Stimulated activated naive CD8-positive, alpha-beta T cell treated with anti-CD3 and anti-CD28 coated beads, Interleukin-15, amount 100 ng/mL, for 72 hours (primary cell): Measurements from ENCODE around the gene MIDN.

Experiments
- ATAC-seq: fragments of 150-1000 bp; cut with Tn5 transposase; 2 replicates; pipeline ENCODE4 v1.10.0; 2021; ENCODE audit warnings: mild to moderate bottlenecking, moderate library complexity
- DNase-seq, 2 donors: peaks; one replicate each; pipeline ENCODE4 v3.0.0; 2021 to 2022
- H3K27ac Mint-ChIP-seq, 2 donors: one replicate each; pipeline ENCODE4 v1.8.0; 2022; ENCODE audit warnings: mild to moderate bottlenecking in 2 of 2, mixed read lengths in 2 of 2, moderate library complexity in 2 of 2
- H3K27me3 Mint-ChIP-seq: one replicate; pipeline ENCODE4 v1.8.0; 2022; ENCODE audit warnings: mixed read lengths
- H3K4me1 Mint-ChIP-seq: one replicate; pipeline ENCODE4 v1.8.0; 2022; ENCODE audit warnings: mild to moderate bottlenecking, mixed read lengths
- H3K4me3 Mint-ChIP-seq, 2 donors: one replicate each; pipeline ENCODE4 v1.8.0; 2022; ENCODE audit warnings: mild to moderate bottlenecking in 2 of 2, mixed read lengths in 2 of 2, moderate library complexity in 1 of 2
- H3K9me3 Mint-ChIP-seq, 2 donors: one replicate each; pipeline ENCODE4 v1.8.0; 2022; ENCODE audit warnings: mixed read lengths in 2 of 2

The MIDN gene

DNA sequence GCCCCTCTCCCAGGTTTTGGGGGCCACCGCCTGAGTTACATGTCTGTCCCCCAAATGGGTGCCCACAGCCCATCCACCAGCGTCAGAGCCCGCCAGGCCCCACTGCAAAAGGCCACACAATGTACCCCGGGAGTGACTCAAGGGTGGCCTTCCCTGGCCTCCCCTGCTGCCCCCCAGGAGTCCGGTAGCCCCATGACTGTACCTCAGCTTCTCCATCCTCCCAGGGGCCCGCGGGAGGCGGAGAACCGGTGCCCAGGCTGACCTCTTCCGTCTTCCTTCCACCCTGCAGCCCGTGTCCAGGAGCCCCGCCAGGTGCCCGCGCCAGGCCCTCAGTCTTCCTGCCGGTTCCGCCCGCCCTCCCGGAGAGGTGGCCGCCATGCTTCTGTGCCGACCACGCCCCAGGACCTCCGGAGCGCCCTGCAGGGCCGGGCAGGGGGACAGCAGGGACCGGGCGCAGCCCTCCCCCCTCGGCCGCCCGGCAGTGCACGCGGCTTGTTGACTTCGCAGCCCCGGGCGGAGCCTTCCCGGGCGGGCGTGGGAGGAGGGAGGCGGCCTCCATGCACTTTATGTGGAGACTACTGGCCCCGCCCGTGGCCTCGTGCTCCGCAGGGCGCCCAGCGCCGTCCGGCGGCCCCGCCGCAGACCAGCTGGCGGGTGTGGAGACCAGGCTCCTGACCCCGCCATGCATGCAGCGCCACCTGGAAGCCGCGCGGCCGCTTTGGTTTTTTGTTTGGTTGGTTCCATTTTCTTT lies 20.9 kb upstream of the MIDN start:
- ATAC-seq (no peak), DNase-seq (no peak)
- Mint-ChIP-seq H3K4me3 (no peak overlapping the region), H3K27me3 (no peaks in the 10 kb centered on the region), H3K9me3 (no peaks in the 10 kb centered on the region), H3K27ac (no peak overlapping the region), H3K4me1 (peaks cover 10% of the 10 kb centered on the region)

DNA sequence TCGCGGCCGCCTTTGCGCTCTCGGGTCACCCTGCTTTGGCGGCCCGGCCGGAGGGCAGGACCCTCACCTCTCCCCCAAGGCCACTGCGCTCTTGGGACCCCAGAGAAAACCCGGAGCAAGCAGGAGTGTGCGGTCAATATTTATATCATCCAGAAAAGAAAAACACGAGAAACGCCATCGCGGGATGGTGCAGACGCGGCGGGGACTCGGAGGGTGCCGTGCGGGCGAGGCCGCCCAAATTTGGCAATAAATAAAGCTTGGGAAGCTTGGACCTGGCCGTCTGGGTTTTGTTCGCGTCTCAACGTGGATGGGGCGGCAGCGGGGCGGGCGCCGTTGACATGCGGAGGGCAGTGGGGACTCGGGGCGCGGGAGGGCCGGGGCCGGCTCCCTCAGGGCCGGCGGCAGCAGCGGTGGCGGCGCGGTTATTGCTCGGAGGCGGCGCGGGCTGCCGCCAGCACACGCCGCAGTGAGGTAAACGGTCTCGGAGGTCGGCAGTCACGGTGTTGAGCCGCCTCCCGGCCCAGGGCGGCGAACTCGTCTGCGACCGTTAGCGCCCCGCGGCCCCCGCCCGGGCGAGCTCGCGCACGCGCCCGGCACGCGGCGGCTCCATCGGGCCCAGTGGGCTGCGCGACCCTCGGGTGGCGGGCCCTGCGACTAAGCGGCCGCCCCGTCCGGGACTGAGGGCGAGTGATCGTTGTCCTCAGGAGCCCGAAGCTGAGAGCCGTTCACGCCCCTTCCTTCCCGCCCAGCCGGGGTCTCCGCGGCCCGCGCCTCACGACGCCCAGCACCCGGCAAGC lies 20.0 kb upstream of the MIDN start:
- DNase-seq (no peak), ATAC-seq (peak; percentile 7)
- Mint-ChIP-seq H3K27me3 (no peaks in the 10 kb centered on the region), H3K4me1 (peaks cover 13% of the 10 kb centered on the region), H3K27ac (no peak overlapping the region), H3K4me3 (no peak overlapping the region), H3K9me3 (no peaks in the 10 kb centered on the region)

DNA sequence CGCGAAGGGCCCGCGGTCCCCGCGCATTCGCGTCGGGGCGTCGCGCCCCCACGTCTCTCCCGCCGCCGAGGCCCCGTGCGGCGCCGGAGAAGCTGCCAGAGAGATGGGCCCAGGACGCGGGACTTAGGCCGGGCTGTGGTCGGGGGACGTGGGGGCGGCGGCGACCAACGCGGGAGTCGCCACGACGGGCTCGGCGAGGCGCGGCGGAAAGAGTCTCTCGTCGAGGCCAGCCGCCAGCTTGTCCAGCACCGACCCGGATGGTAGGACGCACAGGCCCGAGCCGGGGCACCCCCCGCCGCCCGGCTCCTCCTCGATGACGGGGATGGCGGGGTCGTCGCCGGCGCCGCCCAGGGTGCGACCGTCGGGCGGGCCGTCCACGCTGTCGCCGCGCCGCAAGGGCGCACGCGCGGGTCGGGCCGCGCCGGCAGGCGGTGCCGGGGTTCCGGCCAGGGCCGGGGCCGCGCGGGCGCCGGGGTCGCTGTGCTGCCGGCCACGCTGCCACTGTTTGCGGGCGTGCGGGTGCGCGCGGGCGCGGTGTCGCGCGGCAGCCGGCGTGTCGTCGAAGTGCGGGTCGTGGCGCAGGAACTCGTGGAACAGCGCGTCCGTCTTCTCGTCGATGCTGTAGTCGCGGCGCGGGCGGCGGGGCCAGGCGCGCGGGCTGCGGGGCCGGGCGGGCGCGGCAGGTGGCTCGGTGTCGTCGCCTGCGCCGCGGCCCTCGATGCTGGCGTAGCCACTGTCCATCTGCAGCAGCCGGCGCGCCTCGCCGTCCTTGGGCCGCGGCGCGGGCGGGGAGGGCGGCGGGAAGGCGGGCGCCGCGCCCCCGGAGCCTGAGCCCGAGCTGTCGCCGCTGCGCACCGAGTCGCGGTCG lies 19.1 kb upstream of the MIDN start:
- peak; percentile 24 for ATAC-seq
- H3K27me3 Mint-ChIP-seq, result no peaks in the 10 kb centered on the region
- peaks cover 13% of the 10 kb centered on the region for H3K4me1 Mint-ChIP-seq
- no peak overlapping the region for H3K4me3 Mint-ChIP-seq
- DNase-seq, result no peak
- H3K9me3 Mint-ChIP-seq, result no peaks in the 10 kb centered on the region
- H3K27ac Mint-ChIP-seq, result no peak overlapping the region

- ATAC-seq (no peak), DNase-seq (no peak)
- Mint-ChIP-seq H3K9me3 (no peaks in the 10 kb centered on the region), H3K27ac (no peak overlapping the region), H3K4me3 (no peak overlapping the region), H3K27me3 (no peaks in the 10 kb centered on the region), H3K4me1 (peaks cover 13% of the 10 kb centered on the region)
Observed at GRCh38 chr19:1229924-1230782, 18.2 kb upstream of the MIDN start.

GRCh38 chr19:1230783-1231489 lies 17.4 kb upstream of the MIDN start:
- Mint-ChIP-seq H3K4me3 (no peak overlapping the region), H3K4me1 (peaks cover 13% of the 10 kb centered on the region), H3K9me3 (no peaks in the 10 kb centered on the region), H3K27me3 (peaks cover 5% of the 10 kb centered on the region), H3K27ac (no peak overlapping the region)
- ATAC-seq (no peak), DNase-seq (no peak)

- ATAC-seq (no peak), DNase-seq (no peak)
- Mint-ChIP-seq H3K4me1 (peaks cover 13% of the 10 kb centered on the region), H3K9me3 (no peaks in the 10 kb centered on the region), H3K27ac (no peak overlapping the region), H3K4me3 (no peak overlapping the region), H3K27me3 (peaks cover 13% of the 10 kb centered on the region)
Observed at GRCh38 chr19:1231729-1232637, 16.4 kb upstream of the MIDN start.

DNA sequence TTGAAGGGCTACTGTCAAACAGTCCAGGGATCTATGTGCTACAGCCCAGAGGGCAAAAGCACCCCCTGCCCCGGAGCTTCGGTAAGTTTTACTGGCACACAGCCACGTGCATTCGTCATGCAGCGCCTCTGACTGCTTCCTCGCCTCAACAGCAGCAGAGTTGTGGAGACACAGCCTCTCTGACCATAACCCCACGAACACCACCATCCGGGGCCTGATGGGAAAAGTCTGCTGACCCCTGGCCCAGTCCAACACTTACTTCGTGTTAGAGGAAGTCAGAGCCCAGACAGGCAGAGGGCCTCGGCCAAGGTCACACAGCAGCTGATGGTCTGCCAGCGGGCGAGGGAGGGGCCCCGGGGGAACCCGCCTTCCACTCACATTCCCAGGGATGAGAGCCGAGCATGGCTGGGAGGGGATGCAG lies 15.7 kb upstream of the MIDN start:
- H3K4me3 Mint-ChIP-seq, result no peak overlapping the region
- no peaks in the 10 kb centered on the region for H3K9me3 Mint-ChIP-seq
- H3K4me1 Mint-ChIP-seq, result peaks cover 13% of the 10 kb centered on the region
- no peak for DNase-seq
- no peak overlapping the region for H3K27ac Mint-ChIP-seq
- peaks cover 13% of the 10 kb centered on the region for H3K27me3 Mint-ChIP-seq
- no peak for ATAC-seq

DNA sequence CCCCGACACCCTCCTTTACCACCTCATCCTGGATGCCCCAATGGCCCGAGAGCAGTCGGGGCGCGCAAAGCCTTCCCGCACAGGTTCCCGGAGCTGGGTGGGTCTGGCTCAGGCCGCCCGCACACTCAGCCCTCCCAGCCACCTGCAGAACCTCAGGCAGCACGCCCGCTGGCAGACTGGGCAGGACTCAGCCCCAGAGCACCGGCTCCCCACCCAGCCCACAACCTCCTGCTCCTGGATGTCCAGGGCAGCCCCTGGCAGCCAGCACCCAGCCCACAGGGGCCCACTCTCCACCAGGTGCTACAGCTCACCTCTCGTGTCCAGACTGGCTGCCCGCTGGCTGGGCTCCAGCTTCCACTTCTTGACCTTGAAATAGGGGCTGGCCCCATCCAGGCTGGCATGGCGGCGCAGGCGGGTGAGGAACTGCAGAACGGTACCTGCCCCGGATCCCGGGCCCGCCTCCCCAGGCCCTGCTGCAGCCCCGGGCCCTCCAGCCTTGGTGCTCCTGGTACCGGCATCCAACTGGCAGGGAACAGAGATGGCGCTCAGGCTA lies 15.2 kb upstream of the MIDN start:
- Mint-ChIP-seq H3K4me3 (no peak overlapping the region), H3K4me1 (peaks cover 15% of the 10 kb centered on the region), H3K27ac (peak overlapping the region in 1 of 2 donors; percentile 65), H3K27me3 (peaks cover 16% of the 10 kb centered on the region), H3K9me3 (no peaks in the 10 kb centered on the region)
- DNase-seq (no peak), ATAC-seq (no peak)

DNA sequence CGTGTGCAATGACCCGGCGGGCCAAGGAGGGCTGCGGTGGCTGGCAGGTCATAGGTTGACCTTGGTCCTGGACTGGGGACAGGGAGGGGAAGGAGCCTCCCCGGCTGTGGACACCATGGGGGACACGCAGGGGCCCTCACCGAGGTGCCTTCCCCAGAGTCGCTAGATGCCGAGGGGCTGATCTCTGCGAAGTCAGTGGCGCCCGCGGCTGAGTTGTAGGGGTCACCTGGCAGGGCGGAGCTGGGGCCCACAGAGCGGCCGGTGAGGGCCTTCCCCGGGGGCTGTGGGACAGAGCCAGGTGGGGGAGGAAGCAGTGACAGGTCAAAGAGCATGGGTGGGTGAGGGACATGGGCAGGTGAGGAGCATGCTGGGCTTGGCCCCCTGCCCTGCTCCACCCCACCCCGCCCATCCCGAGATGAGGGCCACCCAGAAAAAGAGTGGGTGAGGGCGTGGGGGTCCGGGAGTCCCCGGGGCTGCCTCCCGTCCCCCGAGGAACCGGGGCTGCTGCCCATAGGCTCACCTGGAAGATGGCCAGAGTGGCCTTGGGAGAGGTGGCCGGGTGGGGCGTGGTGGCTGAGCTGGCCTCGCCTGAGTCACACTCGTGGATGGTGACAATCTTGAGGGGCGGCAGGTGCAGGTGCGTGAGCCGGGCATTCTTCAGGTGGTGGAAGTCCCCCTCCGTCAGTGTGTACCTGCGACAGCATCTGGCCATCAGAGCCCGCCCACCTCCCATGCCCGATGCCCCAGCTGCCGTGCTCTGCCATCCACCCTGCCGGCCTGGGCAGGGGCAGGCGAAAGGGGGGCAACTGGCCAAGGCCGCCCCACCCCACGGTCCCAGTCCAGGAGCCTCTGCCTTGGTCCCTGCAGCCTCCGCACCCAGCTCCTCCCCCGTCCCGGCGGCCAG lies 14.1 kb upstream of the MIDN start:
- Mint-ChIP-seq H3K27me3 (peaks cover 27% of the 10 kb centered on the region), H3K4me3 (no peak overlapping the region), H3K9me3 (no peaks in the 10 kb centered on the region), H3K4me1 (peaks cover 26% of the 10 kb centered on the region), H3K27ac (no peak overlapping the region)
- ATAC-seq (no peak), DNase-seq (no peak)

DNA sequence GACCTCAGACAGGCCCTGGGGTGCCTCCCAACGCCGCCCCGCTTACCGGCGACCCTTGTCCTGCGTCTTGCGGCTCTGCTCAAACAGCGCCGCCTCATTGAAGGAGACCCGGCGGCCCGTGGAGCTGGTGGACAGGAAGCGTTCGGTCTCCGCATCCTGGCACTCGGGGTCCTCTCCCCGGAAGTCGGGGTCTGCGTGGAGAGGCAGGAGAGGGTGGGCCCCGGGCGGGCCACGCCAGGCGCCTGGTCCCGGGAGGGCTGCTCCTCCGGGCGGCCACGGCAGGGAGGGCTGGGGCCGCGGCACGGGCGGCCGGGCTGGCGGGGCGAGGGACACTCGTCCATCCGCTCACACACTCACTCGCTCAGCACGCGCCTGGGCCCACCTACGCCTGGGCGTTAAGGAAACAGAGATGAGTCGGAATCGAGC lies 13.4 kb upstream of the MIDN start:
- peaks cover 30% of the 10 kb centered on the region for H3K27me3 Mint-ChIP-seq
- H3K4me1 Mint-ChIP-seq, result peaks cover 32% of the 10 kb centered on the region
- peak overlapping the region in 1 of 2 donors; percentile 83 for H3K27ac Mint-ChIP-seq
- no peak for ATAC-seq
- no peak overlapping the region for H3K4me3 Mint-ChIP-seq
- H3K9me3 Mint-ChIP-seq, result no peaks in the 10 kb centered on the region
- no peak for DNase-seq

DNA sequence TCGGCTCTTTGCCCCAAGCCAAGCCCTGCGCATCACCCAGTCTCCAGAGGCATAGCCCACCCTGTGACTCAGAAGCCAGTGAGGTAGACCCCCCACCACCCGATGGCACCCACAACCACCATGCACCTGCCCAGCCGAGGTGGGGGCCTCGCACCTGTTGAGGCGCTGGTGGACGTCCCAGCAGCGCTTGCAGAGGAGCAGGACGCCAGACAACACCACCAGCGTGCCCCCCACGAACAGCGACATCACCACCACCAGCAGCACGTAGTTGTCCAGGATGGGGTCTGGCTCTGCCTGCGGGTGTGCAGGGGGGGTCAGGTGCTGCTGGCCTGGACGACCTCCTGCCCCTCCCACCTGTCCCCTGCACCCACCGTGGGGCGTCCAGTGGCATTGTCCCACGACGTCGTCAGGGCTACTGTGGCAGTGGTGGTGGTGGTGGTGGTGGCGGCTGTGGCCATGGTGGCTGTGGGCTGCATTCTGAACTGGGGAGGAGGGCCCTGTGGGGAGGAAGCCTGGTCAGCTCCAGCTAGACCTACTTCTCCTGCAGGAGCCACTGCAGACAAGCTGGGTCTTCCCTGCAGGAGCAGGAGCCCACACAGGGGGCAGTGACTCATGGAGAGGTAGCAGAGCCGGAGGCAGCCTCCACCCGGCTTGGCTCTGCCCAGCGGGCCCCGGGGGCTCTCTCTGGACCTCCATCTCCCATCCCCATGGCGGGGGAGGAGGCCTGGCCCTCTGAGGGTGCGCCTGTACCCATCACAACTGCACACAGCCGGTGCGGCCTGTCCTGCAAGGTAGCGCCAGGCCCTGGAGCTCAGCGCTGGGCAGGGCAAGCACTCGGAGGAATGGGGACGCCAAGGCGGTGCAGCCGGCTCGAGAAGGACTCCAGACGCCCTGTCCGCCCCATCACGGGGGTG lies 12.5 kb upstream of the MIDN start:
- Mint-ChIP-seq H3K27ac (no peak overlapping the region), H3K9me3 (no peaks in the 10 kb centered on the region), H3K4me1 (peaks cover 35% of the 10 kb centered on the region), H3K27me3 (peaks cover 30% of the 10 kb centered on the region), H3K4me3 (peak overlapping the region; percentile 69 to 73)
- DNase-seq (no peak), ATAC-seq (no peak)

- Mint-ChIP-seq H3K27ac (no peak overlapping the region), H3K9me3 (no peaks in the 10 kb centered on the region), H3K27me3 (peaks cover 30% of the 10 kb centered on the region), H3K4me1 (peaks cover 41% of the 10 kb centered on the region), H3K4me3 (peak overlapping the region; percentile 69 to 73)
- no peak for ATAC-seq
- no peak for DNase-seq
Observed at GRCh38 chr19:1236576-1236975, 11.8 kb upstream of the MIDN start.
